ENCODE data around the gene SLIT3.

SLIT3 gene

GRCh38 chr5:168772316-168772961 is 528.5 kb downstream of the SLIT3 start:
- no peaks in the 10 kb centered on the region for H3K36me3 ChIP-seq (ENCODE audit: control insufficient read depth in 2 of 2, insufficient read depth in 1 of 2, low read length in 2 of 2)
- H3K27ac ChIP-seq (ENCODE audit: extremely low read depth, low read depth, low read length): no peak overlapping the region
- H3K4me3 ChIP-seq (ENCODE audit: low read depth, low read length): no peak overlapping the region
- no peaks in the 10 kb centered on the region for H3K4me1 ChIP-seq (ENCODE audit: control insufficient read depth, insufficient read depth, low read length)
- CTCF ChIA-PET: interaction anchor here (0.6 kb wide), 1 partner anchor 41 kb away, joined by 9 read pairs; no protein-coding TSS in a partner anchor
- POLR2A ChIA-PET: no interaction called here
- H3K9me3 ChIP-seq (ENCODE audit: control insufficient read depth, insufficient read depth, low read depth, low read length): no peaks in the 10 kb centered on the region
- TF ChIP-seq ZNF121 (tag by site-specific recombination; IDR thresholded peaks at IDR 0.05): no peak
- no peak for TF ChIP-seq SALL2 (tag by site-specific recombination; IDR thresholded peaks at IDR 0.05; ENCODE audit: borderline replicate concordance)
- no peak for TF ChIP-seq MEIS1 (CRISPR knock-in tag; IDR thresholded peaks at IDR 0.05; ENCODE audit: borderline replicate concordance)
- TF ChIP-seq ZNF155 (tag by site-specific recombination; IDR thresholded peaks at IDR 0.05): no peak
- no peak for TF ChIP-seq BCL11A (tag by site-specific recombination; IDR thresholded peaks at IDR 0.05; ENCODE audit: low read depth)
- TF ChIP-seq ZNF747 (tag by site-specific recombination; IDR thresholded peaks at IDR 0.05): no peak
- TF ChIP-seq ZNF157 (tag by site-specific recombination; IDR thresholded peaks at IDR 0.05): no peak
- no peak for TF ChIP-seq ZNF37A (tag by site-specific recombination; IDR thresholded peaks at IDR 0.05)
- no peak for TF ChIP-seq GLIS2 (tag by site-specific recombination; IDR thresholded peaks at IDR 0.05)
- TF ChIP-seq, protein P1, sequence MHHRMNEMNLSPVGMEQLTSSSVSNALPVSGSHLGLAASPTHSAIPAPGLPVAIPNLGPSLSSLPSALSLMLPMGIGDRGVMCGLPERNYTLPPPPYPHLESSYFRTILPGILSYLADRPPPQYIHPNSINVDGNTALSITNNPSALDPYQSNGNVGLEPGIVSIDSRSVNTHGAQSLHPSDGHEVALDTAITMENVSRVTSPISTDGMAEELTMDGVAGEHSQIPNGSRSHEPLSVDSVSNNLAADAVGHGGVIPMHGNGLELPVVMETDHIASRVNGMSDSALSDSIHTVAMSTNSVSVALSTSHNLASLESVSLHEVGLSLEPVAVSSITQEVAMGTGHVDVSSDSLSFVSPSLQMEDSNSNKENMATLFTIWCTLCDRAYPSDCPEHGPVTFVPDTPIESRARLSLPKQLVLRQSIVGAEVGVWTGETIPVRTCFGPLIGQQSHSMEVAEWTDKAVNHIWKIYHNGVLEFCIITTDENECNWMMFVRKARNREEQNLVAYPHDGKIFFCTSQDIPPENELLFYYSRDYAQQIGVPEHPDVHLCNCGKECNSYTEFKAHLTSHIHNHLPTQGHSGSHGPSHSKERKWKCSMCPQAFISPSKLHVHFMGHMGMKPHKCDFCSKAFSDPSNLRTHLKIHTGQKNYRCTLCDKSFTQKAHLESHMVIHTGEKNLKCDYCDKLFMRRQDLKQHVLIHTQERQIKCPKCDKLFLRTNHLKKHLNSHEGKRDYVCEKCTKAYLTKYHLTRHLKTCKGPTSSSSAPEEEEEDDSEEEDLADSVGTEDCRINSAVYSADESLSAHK (tag by site-specific recombination; IDR thresholded peaks at IDR 0.05): no peak
- no peak for TF ChIP-seq YY2 (tag by site-specific recombination; IDR thresholded peaks at IDR 0.05)
- TF ChIP-seq ZSCAN5A (tag by site-specific recombination; IDR thresholded peaks at IDR 0.05): no peak
- TF ChIP-seq ZNF792 (tag by site-specific recombination; IDR thresholded peaks at IDR 0.05): no peak

DNA sequence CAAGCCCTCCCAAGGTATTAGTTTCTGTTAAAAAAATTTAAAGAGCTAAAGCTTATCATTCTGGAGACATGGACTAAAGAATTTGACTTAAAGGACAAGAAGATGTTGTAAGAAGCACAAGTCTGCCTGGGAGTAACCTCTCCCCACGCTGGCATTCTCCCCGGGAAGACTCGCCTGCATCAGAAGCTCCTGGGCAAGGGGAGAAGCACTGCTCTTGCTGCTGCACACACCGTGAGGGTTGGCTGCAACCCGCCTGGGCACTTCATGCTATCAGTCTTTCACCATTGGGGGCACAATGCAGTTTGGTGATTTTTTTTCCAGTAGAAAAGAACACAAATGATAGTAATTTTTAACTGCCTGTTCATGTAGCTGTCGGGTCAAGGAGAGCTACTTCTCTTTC is 529.3 kb downstream of the SLIT3 start:
- ChIA-PET POLR2A (no interaction called here), CTCF (interaction anchor here (0.5 to 1.0 kb wide), 4 partner anchors 24 to 727 kb away, joined by 3 to 9 read pairs (median 4); no protein-coding TSS in a partner anchor)
- no peak overlapping the region for H3K27ac ChIP-seq (ENCODE audit: extremely low read depth, low read depth, low read length)
- no peak overlapping the region for H3K4me3 ChIP-seq (ENCODE audit: low read depth, low read length)
- no peaks in the 10 kb centered on the region for H3K36me3 ChIP-seq (ENCODE audit: control insufficient read depth in 2 of 2, insufficient read depth in 1 of 2, low read length in 2 of 2)
- TF ChIP-seq GFI1B (tag by site-specific recombination; IDR thresholded peaks at IDR 0.05): no peak
- no peaks in the 10 kb centered on the region for H3K4me1 ChIP-seq (ENCODE audit: control insufficient read depth, insufficient read depth, low read length)
- H3K9me3 ChIP-seq (ENCODE audit: control insufficient read depth, insufficient read depth, low read depth, low read length): no peaks in the 10 kb centered on the region

DNA sequence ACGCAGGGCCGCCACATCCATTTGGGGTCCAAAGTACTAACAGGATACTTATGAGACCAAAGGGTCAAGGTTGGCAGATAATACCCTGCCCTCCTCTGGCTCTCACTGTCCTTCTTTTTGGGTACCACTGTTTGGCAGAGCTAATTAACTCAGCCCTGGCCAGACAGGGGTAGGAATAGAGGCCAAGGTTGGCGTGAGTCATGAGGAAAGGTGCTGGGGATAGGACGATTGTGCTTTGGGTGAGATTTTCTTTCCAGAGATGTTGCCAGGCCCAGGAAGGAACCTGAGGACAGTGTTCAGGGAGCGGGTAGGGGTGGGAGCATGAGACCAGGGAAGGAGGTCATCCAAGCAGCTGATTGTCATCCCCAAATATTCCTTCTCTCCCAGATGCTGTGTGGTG is 529.9 kb downstream of the SLIT3 start:
- ChIA-PET POLR2A (no interaction called here), CTCF (interaction anchor here (1.0 kb wide), 1 partner anchor 23 kb away, joined by 3 read pairs; no protein-coding TSS in a partner anchor)
- no peaks in the 10 kb centered on the region for H3K9me3 ChIP-seq (ENCODE audit: control insufficient read depth, insufficient read depth, low read depth, low read length)
- no peaks in the 10 kb centered on the region for H3K36me3 ChIP-seq (ENCODE audit: control insufficient read depth in 2 of 2, insufficient read depth in 1 of 2, low read length in 2 of 2)
- no peak for TF ChIP-seq ZNF214 (tag by site-specific recombination; IDR thresholded peaks at IDR 0.05; ENCODE audit: borderline replicate concordance)
- TF ChIP-seq ZFP3 (tag by site-specific recombination; IDR thresholded peaks at IDR 0.05; ENCODE audit: low read depth): no peak
- TF ChIP-seq ZNF560 (tag by site-specific recombination; IDR thresholded peaks at IDR 0.05; ENCODE audit: borderline replicate concordance): no peak
- no peak for TF ChIP-seq ZNF155 (tag by site-specific recombination; IDR thresholded peaks at IDR 0.05)
- TF ChIP-seq ZSCAN4 (tag by site-specific recombination; IDR thresholded peaks at IDR 0.05): no peak
- TF ChIP-seq ZFHX2 (tag by site-specific recombination; conservative IDR thresholded peaks at IDR 0.05): no peak
- TF ChIP-seq, protein P2, sequence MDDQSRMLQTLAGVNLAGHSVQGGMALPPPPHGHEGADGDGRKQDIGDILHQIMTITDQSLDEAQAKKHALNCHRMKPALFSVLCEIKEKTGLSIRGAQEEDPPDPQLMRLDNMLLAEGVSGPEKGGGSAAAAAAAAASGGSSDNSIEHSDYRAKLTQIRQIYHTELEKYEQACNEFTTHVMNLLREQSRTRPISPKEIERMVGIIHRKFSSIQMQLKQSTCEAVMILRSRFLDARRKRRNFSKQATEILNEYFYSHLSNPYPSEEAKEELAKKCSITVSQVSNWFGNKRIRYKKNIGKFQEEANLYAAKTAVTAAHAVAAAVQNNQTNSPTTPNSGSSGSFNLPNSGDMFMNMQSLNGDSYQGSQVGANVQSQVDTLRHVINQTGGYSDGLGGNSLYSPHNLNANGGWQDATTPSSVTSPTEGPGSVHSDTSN (CRISPR knock-in tag; IDR thresholded peaks at IDR 0.05): no peak
- no peak overlapping the region for H3K4me3 ChIP-seq (ENCODE audit: low read depth, low read length)
- H3K4me1 ChIP-seq (ENCODE audit: control insufficient read depth, insufficient read depth, low read length): peaks cover 5% of the 10 kb centered on the region
- H3K27ac ChIP-seq (ENCODE audit: extremely low read depth, low read depth, low read length): no peak overlapping the region
